HepG2 (cell line): ENCODE data around the gene RDH12.
"Not testable (repeated sequence)": the region's sequence is repeated elsewhere in the genome, so short reads cannot be mapped to it uniquely, and the experiment has no call there.

Experiments
- CTCF ChIP-seq: sonication (generic); formaldehyde crosslinking; IDR thresholded peaks from 2 replicates; pipeline ENCODE4 v1.5.0; 2020; ENCODE audit warnings: mild to moderate bottlenecking, missing genetic modification reagents, moderate library complexity
- ELK4 ChIP-seq: sonication (generic); formaldehyde crosslinking; IDR thresholded peaks from 2 replicates; pipeline ENCODE4 v1.9.0; 2021; ENCODE audit warnings: missing genetic modification reagents, borderline replicate concordance
- EP300 ChIP-seq, 3 experiments: sonication (generic) in 1 of 3; formaldehyde crosslinking in 1 of 3; IDR thresholded peaks; 2 replicates each; pipeline versions ENCODE4 v1.5.1 to v1.6.1; 2011 to 2020; ENCODE audit warnings: low read depth in 2 of 3, low read length in 2 of 3, borderline replicate concordance in 1 of 3, improper control_type of control experiment in 1 of 3, mild to moderate bottlenecking in 1 of 3, missing genetic modification reagents in 1 of 3, moderate library complexity in 1 of 3
- HBP1 ChIP-seq: IDR thresholded peaks from 2 replicates; pipeline ENCODE4 v1.6.1; 2016; ENCODE audit warnings: low read depth, control low read depth
- KMT2B ChIP-seq: IDR thresholded peaks from 2 replicates; pipeline ENCODE4 v1.6.1; 2016; ENCODE audit warnings: missing genetic modification reagents, missing compliant biosample characterization
- NFE2L1 ChIP-seq: sonication (generic); formaldehyde crosslinking; IDR thresholded peaks from 2 replicates; pipeline ENCODE4 v1.4.0; 2020; ENCODE audit warnings: missing genetic modification reagents, mild to moderate bottlenecking, borderline replicate concordance
- NFRKB ChIP-seq: fragments of 450-650 bp; IDR thresholded peaks from 2 replicates; pipeline ENCODE4 v1.6.1; 2017
- PHF20 ChIP-seq: sonication (generic); formaldehyde crosslinking; IDR thresholded peaks from 2 replicates; pipeline ENCODE4 v1.5.0; 2020; ENCODE audit warnings: mild to moderate bottlenecking, missing genetic modification reagents
- PTBP1 ChIP-seq: fragments of 200-400 bp; formaldehyde crosslinking; IDR thresholded peaks from 2 replicates; pipeline ENCODE4 v1.6.1; 2018; ENCODE audit warnings: low read length, low read depth; ENCODE audit not compliant: poor library complexity, severe bottlenecking
- SIN3B ChIP-seq: fragments of 150-350 bp; IDR thresholded peaks from 2 replicates; pipeline ENCODE4 v1.6.1; 2014; ENCODE audit warnings: low read length
- SP4 ChIP-seq: sonication (generic); formaldehyde crosslinking; IDR thresholded peaks from 2 replicates; pipeline ENCODE4 v1.8.1; 2023; ENCODE audit warnings: mild to moderate bottlenecking, missing genetic modification reagents
- TBL1XR1 ChIP-seq: fragments of 150-350 bp; IDR thresholded peaks from 2 replicates; pipeline ENCODE4 v1.6.1; 2014; ENCODE audit warnings: borderline replicate concordance, low read length; ENCODE audit not compliant: partially characterized antibody
- ZNF138 ChIP-seq: sonication (generic); formaldehyde crosslinking; IDR thresholded peaks from 2 replicates; pipeline ENCODE4 v1.5.0; 2020; ENCODE audit warnings: mild to moderate bottlenecking, low read depth, missing genetic modification reagents

GRCh38 chr14:67719385-67719784 lies 17.7 kb downstream of the RDH12 start:
- not testable (repeated sequence) for TF ChIP-seq PTBP1; TBL1XR1; PHF20 (CRISPR knock-in tag); CTCF (CRISPR knock-in tag); ELK4 (CRISPR knock-in tag); NFE2L1; HBP1 (CRISPR knock-in tag); ZNF138 (CRISPR knock-in tag); NFRKB; EP300 (IDR thresholded peaks at IDR 0.05; ENCODE audit: low read depth in 2 of 2, low read length in 2 of 2); EP300 (CRISPR knock-in tag; IDR thresholded peaks at IDR 0.05; ENCODE audit: borderline replicate concordance); SP4 (CRISPR knock-in tag); KMT2B; SIN3B
